Sigmoid colon (tissue), 7 donors: ENCODE data around the gene POC1B. TPM values are rescaled to one million over a fixed set of nuclear protein-coding genes. Genes with fewer than 3 reads are reported as not detected.

ENCODE experiments used
- DNase-seq: peaks from one replicate; pipeline ENCODE4 v3.0.0-alpha.2; 2019
- H3K27ac ChIP-seq, 4 donors: fragments of 200-600 bp; sonication (generic); one replicate each; pipeline ENCODE4 v1.5.1; 2016 to 2019; ENCODE audit warnings: mild to moderate bottlenecking in 1 of 4
- H3K27me3 ChIP-seq, 3 donors: fragments of 200-600 bp; sonication (generic); one replicate each; pipeline ENCODE4 v1.5.1; 2019; ENCODE audit warnings: mild to moderate bottlenecking in 1 of 3
- H3K36me3 ChIP-seq, 4 donors: fragments of 200-600 bp; sonication (generic); one replicate each; pipeline ENCODE4 v1.5.1; 2016 to 2019
- H3K4me1 ChIP-seq, 4 donors: fragments of 200-600 bp; sonication (generic); one replicate each; pipeline ENCODE4 v1.5.1; 2017 to 2019
- H3K4me3 ChIP-seq, 4 donors: fragments of 200-600 bp; sonication (generic); one replicate each; pipeline ENCODE4 v1.5.1; 2017 to 2019; ENCODE audit warnings: mild to moderate bottlenecking in 2 of 4, moderate library complexity in 1 of 4
- H3K9me3 ChIP-seq, 4 donors: fragments of 200-600 bp in 3 of 4; sonication (generic) in 3 of 4; one replicate each; pipeline versions ENCODE4 v1.5.1 to v1.6.1; 2013 to 2019
- EP300 ChIP-seq, 4 donors: sonication (generic); formaldehyde crosslinking; IDR thresholded peaks; one replicate each; pipeline ENCODE4 v1.6.1; 2017; ENCODE audit warnings: antibody characterized with exemption in 4 of 4
- POLR2A ChIP-seq, 2 donors: fragments of 450-650 bp; IDR thresholded peaks; one replicate each; pipeline ENCODE4 v1.6.1; 2016; ENCODE audit warnings: antibody characterized with exemption in 2 of 2, mild to moderate bottlenecking in 2 of 2, moderate library complexity in 2 of 2
- POLR2AphosphoS5 ChIP-seq, 4 donors: sonication (generic); formaldehyde crosslinking; IDR thresholded peaks; one replicate each; pipeline ENCODE4 v1.6.1; 2017; ENCODE audit warnings: antibody characterized with exemption in 4 of 4
- WGBS, 2 donors: extraction: QIAGEN DNeasy Blood & Tissue Kit; methylation state at CpG; one replicate each; pipeline ENCODE4 v1.1.7; 2013; 5-methylcytosine and 5-hydroxymethylcytosine counted together
- intact Hi-C: fragments of 100-400 bp; cut with DNase I; formaldehyde crosslinking; loops from one replicate; pipeline ENCODE4 v1.15.1; 2023
- polyA plus RNA-seq, 3 donors: library from polyadenylated mRNA; stranded (reverse); fragments of 200-250 nt; gene quantifications; one replicate each; pipeline ENCODE4 v1.2.3, GENCODE V29; 2013
- total RNA-seq, 4 donors: library from RNA; depleted of rRNA; stranded (reverse); fragments of >200 nt; gene quantifications; one replicate each; pipeline ENCODE4 v1.1.0, GENCODE V29; 2016
- TF ChIP-seq, protein P1 (sequence below), 4 experiments: fragments of 450-650 bp in 3 of 4; fragments of 200-600 bp in 1 of 4; IDR thresholded peaks; one replicate each; pipeline ENCODE4 v1.5.1; 2016 to 2019; ENCODE audit warnings: antibody characterized with exemption in 4 of 4, mild to moderate bottlenecking in 3 of 4, moderate library complexity in 2 of 4
- donor health status: healthy with polysubstance abuse.
- donor health status: Bipolar disorder and iron deficiency.
- donor health status: healthy.

The POC1B gene
- total and polyA plus RNA-seq, 7 donors: 12.5 to 31.7 (median 28.1) TPM

DNA sequence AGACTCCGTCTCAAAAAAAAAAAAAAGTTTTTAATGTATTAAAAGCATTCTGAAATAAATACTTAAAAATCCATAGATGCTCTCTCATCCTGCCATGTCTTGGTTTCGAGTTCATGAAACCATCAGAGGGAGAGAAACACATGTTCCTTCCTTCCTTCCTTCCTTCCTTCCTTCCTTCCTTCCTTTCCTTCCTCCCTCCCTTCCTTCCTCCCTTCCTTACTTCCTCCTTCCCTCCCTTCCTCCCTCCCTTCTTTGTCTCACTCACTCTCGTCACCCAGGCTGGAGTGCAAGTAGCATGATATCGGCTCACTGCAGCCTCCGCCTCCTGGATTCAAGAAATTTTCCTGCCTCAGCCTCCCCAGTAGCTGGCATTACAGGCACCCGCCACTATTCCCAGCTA lies 113.2 kb downstream of the POC1B start:
- H3K4me3 ChIP-seq: no peak overlapping the region
- no peak for DNase-seq
- peaks cover 0 to 18% (median 10%) of the 10 kb centered on the region in 4 donors for H3K4me1 ChIP-seq
- H3K27me3 ChIP-seq: no peaks in the 10 kb centered on the region
- H3K9me3 ChIP-seq: no peaks in the 10 kb centered on the region
- intact Hi-C loops: no loop called here
- no peak overlapping the region for H3K27ac ChIP-seq
- no peaks in the 10 kb centered on the region for H3K36me3 ChIP-seq
- WGBS, 2 donors: 93 to 97% methylated on average over 6 of the region's 6 CpGs
- TF ChIP-seq POLR2AphosphoS5 (IDR thresholded peaks at IDR 0.05): no peak
- no peak for TF ChIP-seq EP300 (IDR thresholded peaks at IDR 0.05)
- TF ChIP-seq, protein P1, sequence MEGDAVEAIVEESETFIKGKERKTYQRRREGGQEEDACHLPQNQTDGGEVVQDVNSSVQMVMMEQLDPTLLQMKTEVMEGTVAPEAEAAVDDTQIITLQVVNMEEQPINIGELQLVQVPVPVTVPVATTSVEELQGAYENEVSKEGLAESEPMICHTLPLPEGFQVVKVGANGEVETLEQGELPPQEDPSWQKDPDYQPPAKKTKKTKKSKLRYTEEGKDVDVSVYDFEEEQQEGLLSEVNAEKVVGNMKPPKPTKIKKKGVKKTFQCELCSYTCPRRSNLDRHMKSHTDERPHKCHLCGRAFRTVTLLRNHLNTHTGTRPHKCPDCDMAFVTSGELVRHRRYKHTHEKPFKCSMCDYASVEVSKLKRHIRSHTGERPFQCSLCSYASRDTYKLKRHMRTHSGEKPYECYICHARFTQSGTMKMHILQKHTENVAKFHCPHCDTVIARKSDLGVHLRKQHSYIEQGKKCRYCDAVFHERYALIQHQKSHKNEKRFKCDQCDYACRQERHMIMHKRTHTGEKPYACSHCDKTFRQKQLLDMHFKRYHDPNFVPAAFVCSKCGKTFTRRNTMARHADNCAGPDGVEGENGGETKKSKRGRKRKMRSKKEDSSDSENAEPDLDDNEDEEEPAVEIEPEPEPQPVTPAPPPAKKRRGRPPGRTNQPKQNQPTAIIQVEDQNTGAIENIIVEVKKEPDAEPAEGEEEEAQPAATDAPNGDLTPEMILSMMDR (IDR thresholded peaks at IDR 0.05): no peak
- TF ChIP-seq POLR2A (IDR thresholded peaks at IDR 0.05): no peak

- no peaks in the 10 kb centered on the region for H3K9me3 ChIP-seq
- WGBS, 2 donors: 83 to 88% methylated on average over 4 of the region's 4 CpGs
- H3K27ac ChIP-seq: no peak overlapping the region
- H3K4me1 ChIP-seq: peaks cover 0 to 10% (median 2%) of the 10 kb centered on the region in 4 donors
- intact Hi-C loops: no loop called here
- TF ChIP-seq EP300 (IDR thresholded peaks at IDR 0.05) (no peak), POLR2AphosphoS5 (IDR thresholded peaks at IDR 0.05) (no peak), POLR2A (IDR thresholded peaks at IDR 0.05) (no peak)
- TF ChIP-seq, protein P1 (IDR thresholded peaks at IDR 0.05): no peak
- no peak for DNase-seq
- no peaks in the 10 kb centered on the region for H3K27me3 ChIP-seq
- no peaks in the 10 kb centered on the region for H3K36me3 ChIP-seq
- H3K4me3 ChIP-seq: no peak overlapping the region
Observed at GRCh38 chr12:89411846-89412245, 114.0 kb downstream of the POC1B start.

- no peak overlapping the region for H3K27ac ChIP-seq
- H3K4me1 ChIP-seq: peaks cover 0 to 4% (median 0%) of the 10 kb centered on the region in 4 donors
- H3K9me3 ChIP-seq: no peaks in the 10 kb centered on the region
- TF ChIP-seq POLR2A (IDR thresholded peaks at IDR 0.05): no peak
- TF ChIP-seq EP300 (IDR thresholded peaks at IDR 0.05): no peak
- TF ChIP-seq POLR2AphosphoS5 (IDR thresholded peaks at IDR 0.05): no peak
- TF ChIP-seq, protein P1 (IDR thresholded peaks at IDR 0.05): no peak
- no peaks in the 10 kb centered on the region for H3K27me3 ChIP-seq
- WGBS, 2 donors: 98% methylated on average over 2 of the region's 2 CpGs
- DNase-seq: no peak
- no peak overlapping the region for H3K4me3 ChIP-seq
- intact Hi-C loops: no loop called here
- H3K36me3 ChIP-seq: no peaks in the 10 kb centered on the region
Observed at GRCh38 chr12:89411234-89411633, 114.6 kb downstream of the POC1B start.

GRCh38 chr12:89405626-89406345 lies 120.1 kb downstream of the POC1B start:
- intact Hi-C loops: no loop called here
- TF ChIP-seq POLR2AphosphoS5 (IDR thresholded peaks at IDR 0.05): no peak
- TF ChIP-seq POLR2A (IDR thresholded peaks at IDR 0.05): no peak
- TF ChIP-seq, protein P1 (IDR thresholded peaks at IDR 0.05): no peak
- no peak for TF ChIP-seq EP300 (IDR thresholded peaks at IDR 0.05)
- no peaks in the 10 kb centered on the region for H3K27me3 ChIP-seq
- H3K4me3 ChIP-seq: no peak overlapping the region
- WGBS, 2 donors: 89 to 95% methylated on average over 4 of the region's 4 CpGs
- no peaks in the 10 kb centered on the region for H3K36me3 ChIP-seq
- H3K27ac ChIP-seq: no peak overlapping the region
- no peaks in the 10 kb centered on the region for H3K9me3 ChIP-seq
- no peak for DNase-seq
- H3K4me1 ChIP-seq: no peaks in the 10 kb centered on the region
